Spleen (tissue), 7 donors: ENCODE data around the gene NARS2.

Source experiments
- CTCF ChIP-seq, 11 experiments: fragments of 200-600 bp in 7 of 11; fragments of 450-650 bp in 4 of 11; sonication (generic) in 4 of 11; IDR thresholded peaks in 8 of 11; conservative IDR thresholded peaks in 3 of 11; 1 replicate in 7 of 11; 2 replicates in 4 of 11; pipeline versions ENCODE4 v1.4.0 to v1.8.0; 2016 to 2021; ENCODE audit warnings: antibody characterized with exemption in 11 of 11, inconsistent platforms in 4 of 11, mild to moderate bottlenecking in 1 of 11
- POLR2A ChIP-seq, 3 donors: fragments of 450-650 bp; IDR thresholded peaks; one replicate each; pipeline ENCODE4 v1.5.1; 2017; ENCODE audit warnings: antibody characterized with exemption in 3 of 3, mild to moderate bottlenecking in 1 of 3
- donor health status: DM: no; HTN: no; CAD: no; lungs with moderate emphysema.
- donor health status: DM: no; HTN: no; CAD: no.
- donor health status: DM: no; HTN: no; CAD: no.

DNA sequence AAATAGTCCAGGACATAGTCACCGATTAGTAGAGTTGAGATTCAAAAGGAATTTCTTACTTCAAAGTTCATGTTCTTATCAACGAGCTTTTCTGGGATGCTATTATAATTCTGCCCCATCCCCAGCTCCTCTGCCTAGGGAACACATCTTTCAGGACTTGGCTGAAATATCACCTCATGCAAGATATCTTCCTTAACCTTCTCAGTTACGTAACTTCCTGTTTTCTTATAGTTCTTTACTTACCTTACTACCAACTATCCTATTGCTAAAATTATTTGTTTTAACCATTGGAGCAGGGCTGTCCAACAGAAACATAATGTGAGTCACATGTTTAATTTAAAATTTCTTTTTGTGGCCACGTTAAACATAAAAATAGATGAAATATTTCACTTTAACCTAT is 2.3 kb downstream of the NARS2 start:
- TF ChIP-seq CTCF (IDR thresholded peaks at IDR 0.05 in 8 of 11, conservative IDR thresholded peaks at IDR 0.05 in 3 of 11) (no peak), POLR2A (IDR thresholded peaks at IDR 0.05) (no peak)
